ENCODE results near the gene CLCN5. TPM values are rescaled to one million over a fixed set of nuclear protein-coding genes. Genes with fewer than 3 reads are reported as not detected.
A peak's percentile ranks its signal among the peaks of the same experiment; 100 is the strongest.

The CLCN5 gene
- total RNA-seq, result 10 to 100 TPM; 20.5 to 22.1 TPM
- polyA plus RNA-seq (ENCODE audit: insufficient read depth, low read depth, low replicate concordance), result 6.8 TPM
- long read RNA-seq, donor 1, full-length matches to known transcripts, result 2 of 2 reads
- long read RNA-seq, donor 1, partial matches to known transcripts, result 0 of 2 reads
- long read RNA-seq, donor 1, other reads (novel, unspliced or antisense), result 0 of 2 reads
- long read RNA-seq, donor 2, full-length matches to known transcripts, result 3 of 3 reads
- long read RNA-seq, donor 2, partial matches to known transcripts, result 0 of 3 reads
- long read RNA-seq, donor 2, other reads (novel, unspliced or antisense), result 0 of 3 reads

DNA sequence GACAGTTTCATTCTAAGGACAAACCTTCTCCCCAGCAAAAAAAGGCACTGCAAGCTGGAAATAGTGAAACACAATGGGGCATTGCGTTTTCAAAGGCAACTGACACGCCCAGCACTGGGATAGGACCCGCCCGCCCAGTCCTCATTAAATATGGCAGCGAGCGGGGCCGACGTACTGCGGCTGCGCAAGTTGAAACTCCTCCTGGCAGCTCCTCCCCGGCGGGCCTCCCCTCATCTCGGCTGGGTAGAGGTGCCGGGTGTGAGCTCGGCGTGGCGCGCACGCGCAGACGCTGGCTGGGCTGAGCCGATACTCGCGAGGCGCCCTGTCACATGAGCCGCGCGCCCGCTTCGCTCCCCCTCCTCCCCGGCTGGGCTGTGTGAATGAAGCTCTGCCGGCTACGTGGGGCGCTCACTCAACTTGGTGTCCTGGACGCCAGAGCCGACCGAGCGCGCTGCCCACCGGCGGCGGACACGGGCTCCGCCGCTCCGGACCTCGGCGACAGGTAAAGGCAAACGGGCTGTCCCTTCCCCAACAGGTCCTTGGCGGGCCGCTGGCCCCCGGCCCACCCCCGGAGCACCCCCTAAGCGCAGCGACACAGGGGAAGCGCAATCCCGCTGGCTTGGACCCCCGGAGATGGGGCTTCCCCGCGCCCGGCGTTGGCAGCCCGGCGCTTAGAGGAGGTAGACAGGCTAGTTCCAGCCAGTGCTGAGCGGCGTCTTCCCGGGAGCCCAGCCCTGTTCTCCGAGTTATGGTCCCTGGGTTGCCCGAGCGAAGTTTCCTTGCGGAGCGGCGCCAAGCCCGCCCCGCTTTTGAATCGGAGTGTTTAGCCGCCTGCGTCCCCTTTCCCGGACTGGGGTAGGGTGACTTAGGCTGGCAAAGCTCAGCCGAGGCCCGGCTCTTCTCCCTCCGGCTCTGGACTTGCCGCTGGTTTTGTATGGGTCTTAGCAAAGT is at the start of gene CLCN5:
TSS of gene CLCN5 (plus strand) at position 306 of the 951 bp plus-strand sequence. CDS start 2,703 bp downstream, outside the sequence.
- no peaks in the 10 kb centered on the region for H3K36me3 ChIP-seq (ENCODE audit: low read depth, missing control alignments)
- DNase-seq, result peak; percentile 95
- WGBS, 2 donors, result 1% methylated on average over 18 of the region's 83 CpGs; no CpG with 5 or more reads in 1 of the 2 donors
- TF ChIP-seq CTCF (IDR thresholded peaks at IDR 0.05) (no peak), POLR2A (IDR thresholded peaks at IDR 0.05) (no peak)
- intact Hi-C loops (cut with DNase I; ENCODE audit: low total_unique reads), result no loop called here
- H3K4me3 ChIP-seq, result peak within 1 kb of the TSS; percentile 62 to 76
- H3K27ac ChIP-seq, result peak within 1 kb of the TSS; percentile 88 to 89
- no peaks in the 10 kb centered on the region for H3K9me3 ChIP-seq
- no peaks in the 10 kb centered on the region for H3K27me3 ChIP-seq
- peaks cover 11% of the 10 kb centered on the region for H3K4me1 ChIP-seq

DNA sequence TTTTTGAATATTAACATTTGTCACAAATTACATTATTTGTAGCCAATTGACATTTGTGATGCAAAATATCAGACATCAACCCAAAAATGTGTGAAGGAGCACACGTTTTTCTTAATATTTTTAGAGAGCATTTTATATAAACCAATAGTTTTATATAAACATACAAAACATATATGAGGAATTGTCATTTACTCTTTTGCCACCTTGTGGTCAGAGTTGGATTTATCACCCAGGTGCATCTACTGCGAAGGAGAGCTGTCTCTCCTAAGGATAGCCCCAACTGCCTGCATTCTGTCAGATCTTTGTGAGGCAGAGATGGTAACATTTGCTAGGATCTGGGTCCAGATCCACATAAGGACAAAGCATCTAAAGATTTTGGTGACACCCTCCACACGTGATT is 45.6 kb upstream of the CLCN5 start:
- H3K4me3 ChIP-seq, result no peak overlapping the region
- H3K36me3 ChIP-seq (ENCODE audit: low read depth, missing control alignments), result no peaks in the 10 kb centered on the region
- peak in 2 of 3 experiments; percentile 28 to 37 for TF ChIP-seq CTCF (IDR thresholded peaks at IDR 0.05)
- TF ChIP-seq POLR2A (IDR thresholded peaks at IDR 0.05), result no peak
- peaks cover 5% of the 10 kb centered on the region for H3K4me1 ChIP-seq
- H3K9me3 ChIP-seq, result no peaks in the 10 kb centered on the region
- intact Hi-C loops (cut with DNase I; ENCODE audit: low total_unique reads), result no loop called here
- H3K27ac ChIP-seq, result no peak overlapping the region
- DNase-seq, result peak; percentile 22
- 34 to 36% methylated on average over 3 of the region's 3 CpGs for WGBS, 2 donors
- no peaks in the 10 kb centered on the region for H3K27me3 ChIP-seq

DNA sequence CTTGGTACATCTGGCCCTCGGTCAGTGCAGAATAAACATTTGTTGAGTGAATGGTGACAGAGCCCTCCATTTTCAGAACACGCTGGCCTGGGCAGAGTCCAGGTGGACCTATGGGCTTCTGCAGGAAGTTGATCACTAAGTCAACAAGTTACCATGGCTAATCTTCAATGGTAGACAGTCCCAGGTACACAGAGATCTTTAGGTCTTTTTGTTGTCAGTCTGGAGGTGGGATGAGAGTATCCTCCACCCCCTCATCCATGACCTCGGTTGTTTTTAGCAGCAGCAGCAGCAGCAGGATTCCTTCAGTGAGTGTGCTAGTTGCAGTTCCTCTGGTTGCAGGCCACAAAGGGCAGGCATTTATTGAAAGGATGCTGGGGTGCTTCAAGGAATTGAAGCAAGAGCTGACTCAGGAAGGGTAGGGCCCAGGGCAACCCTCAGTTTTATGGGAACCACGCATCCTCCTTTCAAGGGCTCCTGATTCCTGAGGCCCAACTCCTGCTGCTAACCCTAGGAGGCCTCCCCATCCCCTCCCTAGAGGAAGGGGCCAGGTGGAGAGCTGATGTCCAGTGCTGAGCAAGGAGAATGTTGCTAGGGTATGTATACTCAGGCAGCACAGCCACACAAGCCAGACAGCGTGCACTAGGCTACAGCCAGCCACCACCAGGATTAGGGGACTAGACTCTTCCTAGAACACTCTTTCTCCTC is 44.8 kb upstream of the CLCN5 start:
- Histone ChIP-seq H3K4me1 (peaks cover 5% of the 10 kb centered on the region), H3K36me3 (ENCODE audit: low read depth, missing control alignments) (no peaks in the 10 kb centered on the region), H3K27me3 (no peaks in the 10 kb centered on the region), H3K27ac (peak overlapping the region; percentile 77 to 84), H3K4me3 (no peak overlapping the region), H3K9me3 (no peaks in the 10 kb centered on the region)
- 54 to 80% methylated on average over 1 to 5 of the region's 5 CpGs for WGBS, 2 donors
- intact Hi-C loops (cut with DNase I; ENCODE audit: low total_unique reads), result no loop called here
- DNase-seq, result no peak
- TF ChIP-seq CTCF (IDR thresholded peaks at IDR 0.05) (no peak), POLR2A (IDR thresholded peaks at IDR 0.05) (no peak)

- Histone ChIP-seq H3K27me3 (no peaks in the 10 kb centered on the region), H3K4me3 (peak overlapping the region; percentile 57 to 69), H3K4me1 (peaks cover 5% of the 10 kb centered on the region), H3K36me3 (ENCODE audit: low read depth, missing control alignments) (no peaks in the 10 kb centered on the region), H3K9me3 (no peaks in the 10 kb centered on the region), H3K27ac (peak overlapping the region; percentile 77 to 84)
- 4% methylated on average over 21 of the region's 28 CpGs; no CpG with 5 or more reads in 1 of the 2 donors for WGBS, 2 donors
- TF ChIP-seq CTCF (IDR thresholded peaks at IDR 0.05), result no peak
- TF ChIP-seq POLR2A (IDR thresholded peaks at IDR 0.05), result no peak
- intact Hi-C loops (cut with DNase I; ENCODE audit: low total_unique reads), result no loop called here
- peak; percentile 13 for DNase-seq
These were observed 44.1 kb upstream of the CLCN5 start for GRCh38 chrX:49878128-49878833.
